ENCODE results near the gene CCDC28B.

The CCDC28B gene

GRCh38 chr1:32195531-32195930 is 4.9 kb upstream of the CCDC28B start:
- no peak for DNase-seq

DNA sequence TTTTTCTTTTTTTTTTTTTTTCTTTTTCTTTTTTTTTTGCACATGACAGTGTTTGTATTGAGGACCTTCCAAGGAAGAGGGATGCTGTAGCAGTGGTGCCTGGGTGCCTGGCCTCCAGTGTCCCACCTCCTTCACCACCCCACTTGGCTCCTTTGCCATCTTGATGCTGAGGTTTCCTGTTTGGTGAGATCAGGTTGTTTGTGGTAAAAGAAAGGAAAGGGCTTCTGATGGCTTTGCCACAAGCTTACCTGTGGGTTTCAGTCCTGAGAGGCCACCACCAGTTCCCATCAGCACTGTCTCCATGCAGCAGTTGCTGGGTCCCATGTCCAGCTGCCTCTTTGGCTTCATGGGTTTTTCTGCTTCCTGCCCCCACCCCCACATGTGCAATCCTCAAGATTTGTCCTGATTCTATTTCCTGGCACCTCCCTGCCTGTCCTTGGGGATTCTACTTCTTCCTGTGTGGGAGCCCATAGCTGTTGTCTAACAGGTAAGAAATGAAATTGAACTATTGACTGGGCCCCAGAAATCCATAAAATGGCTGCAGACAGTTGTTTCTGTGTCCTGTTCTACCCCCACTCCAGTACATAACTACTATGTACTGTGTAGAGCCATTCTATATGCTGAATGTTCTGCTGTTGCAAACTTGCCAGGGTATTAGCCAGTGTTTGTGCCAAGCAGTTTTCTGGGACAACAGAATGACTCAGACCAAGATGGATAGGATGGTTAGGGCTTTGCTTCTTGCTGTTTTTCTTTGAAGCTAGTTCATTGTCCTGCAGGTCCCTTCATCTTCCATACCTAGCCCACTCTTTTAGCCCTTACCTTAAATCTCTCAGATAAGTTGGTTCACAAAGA is 4.2 kb upstream of the CCDC28B start:
- no peak for DNase-seq

DNA sequence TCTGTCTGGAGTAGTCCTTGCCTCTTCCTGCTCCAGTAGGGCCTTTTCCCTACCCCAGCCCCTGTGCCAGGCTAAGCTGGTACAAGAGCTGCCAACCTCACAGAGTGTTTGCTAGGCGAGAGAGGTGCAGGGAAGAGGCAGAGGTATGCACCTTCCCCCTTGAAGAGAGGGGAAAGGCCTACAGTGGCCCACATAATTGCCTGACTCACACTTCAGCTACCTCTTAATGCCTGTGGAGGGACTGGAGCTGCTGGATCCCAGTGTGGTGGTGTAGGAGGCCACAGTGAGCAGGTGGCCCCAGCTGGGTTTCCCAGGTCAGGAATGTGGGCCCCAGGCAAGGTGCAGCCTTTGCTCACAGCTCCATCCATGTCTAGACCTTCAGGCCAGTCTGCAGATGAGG is 3.3 kb upstream of the CCDC28B start:
- DNase-seq, result no peak

DNA sequence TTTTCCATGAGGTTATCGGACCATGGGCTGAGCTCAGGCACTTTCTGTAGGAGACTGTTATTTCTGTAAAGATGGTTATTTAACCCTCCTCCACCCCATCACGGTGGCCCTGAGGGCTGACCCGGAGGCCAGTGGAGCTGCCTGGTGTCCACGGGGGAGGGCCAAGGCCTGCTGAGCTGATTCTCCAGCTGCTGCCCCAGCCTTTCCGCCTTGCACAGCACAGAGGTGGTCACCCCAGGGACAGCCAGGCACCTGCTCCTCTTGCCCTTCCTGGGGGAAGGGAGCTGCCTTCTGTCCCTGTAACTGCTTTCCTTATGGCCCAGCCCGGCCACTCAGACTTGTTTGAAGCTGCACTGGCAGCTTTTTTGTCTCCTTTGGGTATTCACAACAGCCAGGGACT is 2.6 kb upstream of the CCDC28B start:
- DNase-seq, result no peak

GRCh38 chr1:32198237-32199042 is 2.0 kb upstream of the CCDC28B start:
- no peak for DNase-seq

DNA sequence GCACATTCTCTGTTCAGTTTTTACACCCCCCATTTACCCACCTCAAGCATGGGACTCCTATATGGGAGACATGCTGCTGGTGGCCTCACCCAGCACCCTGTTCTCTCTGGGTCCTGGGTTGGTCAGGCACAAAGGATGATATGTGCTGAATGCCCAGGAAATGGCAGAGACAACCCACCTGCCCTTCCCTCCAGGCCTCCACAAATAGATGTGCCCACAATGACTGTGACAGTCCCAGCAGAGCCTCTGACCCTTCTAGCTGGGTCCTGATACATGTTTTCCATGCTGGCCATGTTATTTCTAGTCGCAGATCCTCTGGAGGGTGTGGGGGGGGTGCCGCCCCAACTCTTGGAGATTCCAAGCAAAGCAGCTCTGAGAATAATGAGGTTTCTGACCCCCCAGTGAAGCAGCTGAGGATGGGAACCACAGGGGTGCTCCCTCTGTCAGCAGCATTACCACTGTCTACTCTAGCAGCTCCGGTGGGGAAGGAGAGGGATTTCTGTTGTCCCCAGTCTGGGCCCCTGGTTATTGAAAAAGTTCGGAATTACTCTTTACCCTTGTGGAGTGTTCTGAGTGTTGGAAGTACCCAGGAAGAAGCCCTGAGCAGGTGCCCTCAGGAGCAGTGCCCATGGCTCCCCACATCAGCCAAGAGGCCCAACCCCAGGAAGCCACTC is 1.2 kb upstream of the CCDC28B start:
- DNase-seq, result no peak

GRCh38 chr1:32199717-32200072 is 700 bp upstream of the CCDC28B start:
- no peak for DNase-seq

DNA sequence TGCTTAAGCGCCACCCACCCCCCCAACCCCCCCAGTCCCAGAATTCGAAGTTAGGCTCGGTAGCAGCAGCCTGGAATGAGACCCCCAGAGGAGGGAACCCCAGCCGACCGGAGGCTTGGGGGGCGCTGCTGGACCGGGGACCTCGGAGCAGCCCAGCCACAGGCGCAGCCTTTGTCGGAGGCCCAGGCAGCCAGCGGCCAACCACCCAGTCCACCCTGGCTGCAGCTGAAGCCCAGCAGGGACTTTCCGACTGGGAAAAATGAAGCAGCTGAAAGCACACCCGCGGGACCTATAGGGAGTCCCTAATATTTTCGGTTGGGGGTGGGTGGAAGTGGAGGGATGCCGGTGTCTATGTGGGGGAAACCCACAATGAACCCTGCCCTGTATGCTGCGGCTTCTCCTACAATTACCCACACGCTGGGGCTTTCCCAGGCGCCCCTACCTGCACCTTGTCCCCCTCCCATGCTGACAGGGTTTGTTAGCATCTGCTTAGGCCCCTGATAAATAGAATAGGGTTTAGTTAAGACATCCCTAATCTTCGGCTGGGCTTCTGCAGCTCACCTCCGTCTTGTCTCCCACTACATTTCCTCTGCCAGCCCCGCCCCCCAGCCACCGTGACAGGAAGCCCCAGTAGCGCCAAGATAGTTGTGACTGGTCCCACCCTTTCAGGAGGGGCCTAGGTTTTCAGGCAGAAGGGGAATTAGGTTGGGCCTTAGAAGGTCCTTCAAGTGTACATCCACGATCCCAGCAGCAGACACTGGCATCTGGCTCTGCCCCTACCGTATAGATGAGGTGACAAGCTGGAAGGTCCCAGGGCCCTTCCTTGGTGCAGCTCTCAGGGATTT is 838 bp downstream of the CCDC28B start:
- peak; percentile 32 for DNase-seq

- no peak for DNase-seq
Observed at GRCh38 chr1:32204943-32205361, 4.6 kb downstream of the CCDC28B start.

DNA sequence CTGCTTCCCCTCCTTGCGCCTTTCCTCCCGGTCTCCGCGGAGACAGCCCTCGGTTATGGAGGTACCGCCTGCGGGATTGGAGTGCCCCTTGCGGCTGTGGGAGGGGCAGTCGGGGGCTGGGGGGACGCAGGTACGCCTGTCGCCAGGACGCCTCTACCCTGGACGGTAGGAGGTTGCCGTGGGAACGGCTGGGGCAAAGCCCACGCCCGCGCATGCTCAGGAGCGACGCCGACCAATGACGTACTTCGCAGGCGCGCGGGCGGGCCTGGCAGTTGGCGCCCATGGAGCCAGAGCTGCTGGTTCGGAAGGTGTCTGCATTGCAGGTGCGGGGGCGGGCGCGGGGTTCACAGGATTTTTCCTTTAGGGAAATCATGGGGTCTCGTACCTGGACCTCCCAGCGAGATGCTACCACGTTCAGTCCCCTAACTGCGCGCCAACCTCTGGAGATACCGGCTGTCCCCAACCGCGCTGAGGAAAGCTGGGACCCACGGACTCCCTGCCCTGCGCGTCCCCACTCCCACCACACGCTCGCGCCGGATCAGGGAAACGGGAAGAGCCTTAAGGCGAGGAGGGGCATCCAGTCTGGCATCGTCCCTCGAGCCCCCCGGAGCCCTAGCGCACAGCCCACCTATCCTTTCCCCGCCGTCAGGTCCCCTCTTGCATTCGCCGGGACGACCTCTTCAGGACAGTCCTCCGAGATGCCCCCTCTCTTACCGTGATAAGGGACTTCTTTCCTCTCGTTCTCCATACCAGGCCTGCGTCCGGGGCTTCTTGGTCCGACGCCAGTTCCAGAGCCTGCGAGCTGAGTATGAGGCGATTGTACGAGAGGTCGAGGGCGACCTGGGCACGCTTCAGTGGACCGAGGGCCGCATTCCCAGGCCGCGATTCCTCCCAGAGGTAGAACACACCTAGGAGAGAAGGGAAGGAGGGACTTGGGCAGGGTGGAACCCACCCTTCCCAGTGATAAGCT is 5.3 kb downstream of the CCDC28B start, which contains the start of gene IQCC:
Gene IQCC, plus strand, starts transcription at position 271 of the 970 bp plus-strand sequence. Its CDS starts 11 bp downstream, at position 282.
- peak; percentile 70 for DNase-seq

GRCh38 chr1:32208469-32208868 is 8.1 kb downstream of the CCDC28B start:
- no peak for DNase-seq

DNA sequence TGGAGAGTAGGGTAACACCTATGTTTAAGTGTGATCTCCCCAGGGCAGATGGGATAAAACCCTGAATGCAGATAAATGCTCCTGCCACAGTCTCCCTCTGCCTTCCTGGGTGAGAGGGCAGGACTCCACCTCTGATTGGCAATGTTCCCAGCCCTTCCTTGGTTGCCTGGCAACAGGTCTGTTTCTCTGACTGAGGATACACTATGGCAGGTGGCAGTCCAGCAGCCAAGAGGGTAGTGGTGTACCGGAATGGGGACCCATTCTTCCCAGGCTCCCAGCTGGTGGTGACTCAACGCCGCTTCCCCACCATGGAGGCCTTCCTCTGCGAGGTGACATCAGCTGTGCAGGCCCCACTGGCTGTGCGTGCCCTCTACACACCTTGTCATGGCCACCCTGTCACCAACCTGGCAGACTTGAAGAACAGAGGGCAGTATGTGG is 8.5 kb downstream of the CCDC28B start, which contains the start of gene DCDC2B:
Gene DCDC2B, plus strand, starts transcription at position 199 of the 438 bp plus-strand sequence. Its CDS starts 5 bp downstream, at position 204.
- DNase-seq, result no peak

DNA sequence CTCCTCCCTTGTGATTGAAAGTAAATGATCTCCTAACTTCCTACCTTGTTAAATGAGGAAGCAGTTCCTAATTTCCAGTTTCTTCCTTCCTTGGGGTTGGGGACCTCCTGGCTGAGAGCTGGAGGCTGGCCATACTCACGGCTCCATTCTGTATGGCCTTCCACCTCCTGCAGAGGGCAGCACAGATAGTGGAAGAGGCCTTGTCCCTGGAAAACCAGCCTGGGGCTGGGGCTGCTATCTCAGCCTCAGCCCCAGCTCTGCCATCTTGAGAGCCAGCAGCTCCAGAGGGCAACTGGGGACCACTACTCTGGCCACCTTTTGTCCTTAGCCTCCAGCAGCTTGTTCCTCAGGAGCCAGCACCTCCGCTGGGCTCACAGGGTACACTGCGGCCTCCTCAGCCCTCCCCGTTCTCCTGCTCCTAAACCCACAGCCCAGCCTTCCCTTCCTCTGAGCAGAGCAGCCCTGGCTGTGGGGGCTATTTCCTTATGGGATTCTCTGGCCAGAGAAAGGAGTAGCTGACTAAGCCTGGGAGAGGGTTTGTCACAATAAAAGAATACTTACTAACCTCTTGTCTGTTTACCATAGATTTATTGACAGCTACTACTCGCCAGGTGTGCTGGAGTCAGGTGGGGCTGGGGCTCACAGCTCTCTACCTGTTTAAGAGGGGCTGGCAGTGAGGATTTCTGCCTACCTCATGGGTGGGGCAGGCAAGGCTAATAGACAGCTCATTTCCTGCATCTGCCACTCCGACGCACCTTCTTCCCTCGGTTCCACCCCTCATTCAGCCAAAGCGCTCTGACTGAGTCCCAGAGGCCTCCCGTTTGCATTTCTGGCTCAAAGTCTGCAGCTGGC is 15.5 kb downstream of the CCDC28B start:
- peak; percentile 32 for DNase-seq

- no peak for DNase-seq
Observed at GRCh38 chr1:32216566-32216965, 16.2 kb downstream of the CCDC28B start.

GRCh38 chr1:32219022-32219421 is 18.6 kb downstream of the CCDC28B start:
- DNase-seq, result no peak

DNA sequence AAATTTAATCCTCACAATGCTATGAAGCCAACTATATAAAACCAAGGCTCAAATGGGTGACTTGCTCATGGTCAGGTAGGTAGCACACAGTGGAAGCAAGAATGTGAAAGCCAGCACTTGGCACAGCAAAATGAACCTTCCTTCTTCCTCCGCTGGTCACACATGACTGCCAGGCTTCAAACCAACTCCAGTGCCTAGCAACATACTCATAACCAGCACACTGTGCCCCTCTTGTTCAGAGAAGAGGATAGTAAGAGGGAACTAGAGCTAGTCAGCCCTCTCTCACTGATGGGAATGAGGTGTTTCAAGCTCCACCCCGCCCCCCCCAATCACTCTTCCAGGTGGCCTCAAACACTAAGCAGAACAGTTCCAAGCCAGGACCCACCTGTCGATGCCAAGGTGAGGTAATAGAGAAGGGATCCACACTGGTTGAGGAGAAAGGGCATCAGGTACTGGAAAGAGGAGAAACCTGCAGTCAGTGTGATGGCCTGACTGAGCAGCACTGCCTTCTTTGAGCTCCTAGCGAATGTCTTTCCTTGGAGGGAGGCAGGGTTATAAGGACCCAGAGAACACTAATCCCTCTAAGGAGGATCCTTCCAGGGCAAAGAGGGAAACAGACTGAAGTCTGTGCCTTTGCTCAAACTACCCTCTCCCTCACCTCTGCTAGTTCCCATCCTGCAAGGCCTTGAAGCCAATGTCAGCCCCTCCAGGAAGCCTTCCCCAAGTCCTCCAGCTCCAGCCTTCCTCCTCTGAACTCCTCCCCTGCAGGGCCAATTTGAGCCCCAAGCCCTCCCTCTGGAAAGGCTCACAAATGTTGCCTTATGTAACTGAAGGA is 20.6 kb downstream of the CCDC28B start:
- DNase-seq, result no peak

- no peak for DNase-seq
Observed at GRCh38 chr1:32221581-32221979, 21.2 kb downstream of the CCDC28B start.

DNA sequence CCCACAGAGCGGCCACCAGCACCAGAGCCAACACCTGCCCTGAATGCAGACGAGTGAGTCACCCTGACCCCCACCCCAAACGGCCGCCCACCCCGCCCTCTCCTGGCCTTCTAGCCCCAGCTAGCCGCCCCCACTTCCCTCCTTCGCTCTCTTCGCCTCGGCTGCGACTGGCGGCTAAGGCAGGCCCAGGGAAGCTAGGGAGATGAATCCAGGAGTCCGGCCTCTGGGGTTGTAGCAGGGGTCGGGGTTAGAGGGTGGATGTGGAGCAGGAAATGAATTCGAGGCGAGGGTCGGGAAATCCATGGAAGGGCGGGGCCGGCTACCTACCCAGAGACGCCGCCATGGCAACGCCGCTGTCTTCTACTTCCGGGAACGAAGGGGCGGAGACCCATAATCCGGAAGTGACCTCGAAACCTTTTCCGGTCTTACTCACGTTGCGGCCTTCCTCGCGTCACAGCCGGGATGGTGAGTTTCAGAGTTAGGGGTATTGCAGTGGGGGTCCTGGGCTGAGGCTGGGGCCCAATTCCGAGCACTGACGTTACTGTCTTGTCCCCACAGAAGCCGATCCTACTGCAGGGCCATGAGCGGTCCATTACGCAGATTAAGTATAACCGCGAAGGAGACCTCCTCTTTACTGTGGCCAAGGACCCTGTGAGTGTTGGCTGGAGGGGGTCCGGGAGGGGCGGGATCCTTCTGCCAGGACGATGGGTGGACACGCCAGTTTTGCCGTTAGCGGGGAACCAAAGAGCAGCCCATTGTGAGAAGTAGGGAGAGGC is 21.8 kb downstream of the CCDC28B start, which contains the start of the genes EIF3I and TMEM234:
Gene EIF3I, plus strand, starts transcription at position 428 of the 776 bp plus-strand sequence. Its CDS starts 35 bp downstream, at position 463.
Gene TMEM234, minus strand, starts transcription at position 374 of the 776 bp plus-strand sequence. Its CDS starts 31 bp downstream, at position 343.
- DNase-seq, result peak; percentile 72
